K562 (cell line): Measurements from ENCODE around the gene RERG. TPM values are rescaled to one million over a fixed set of nuclear protein-coding genes. Genes with fewer than 3 reads are reported as not detected.

ENCODE experiments used
- ATAC-seq: fragments of 200-7000 bp; cut with Tn5 transposase; 3 replicates; pipeline ENCODE4 v1.9.1; 2020; ENCODE audit warnings: moderate library complexity
- BruUV-seq: library from RNA; stranded (reverse); fragments of 400-500 nt; replicated peaks from 2 replicates; lab custom pipeline; 2021; lab: Mats Ljungman, UMichigan
- CTCF ChIA-PET: fragments of 300-600 bp; formaldehyde crosslinking; extraction: SDS; loops from one replicate; lab custom pipeline; 2021; ENCODE audit warnings: low intra/inter-chr PET ratio; lab: Yijun Ruan, JAX
- POLR2A ChIA-PET: fragments of 300-600, 350-650 bp; sonication (Branson Sonifier 250); formaldehyde crosslinking; extraction: SDS; loops from one replicate; lab custom pipeline; 2021; ENCODE audit warnings: antibody characterized with exemption, inconsistent platforms; lab: Yijun Ruan, JAX
- DNase-seq, 4 experiments: peaks; one replicate each; pipeline versions ENCODE4 v3.0.0 to v3.0.0-alpha.2; 2011 to 2018; ENCODE audit warnings: low spot score in 3 of 4, mixed read lengths in 3 of 4; ENCODE audit errors: extremely low read depth in 1 of 4
- FAIRE-seq: peaks from 2 replicates; lab custom pipeline; 2011; peaks lifted over from hg19 to GRCh38; lab: Jason Lieb, UNC
- H2AFZ ChIP-seq: 2 replicates; pipeline ENCODE4 v1.6.0; 2011; ENCODE audit warnings: low read depth, low read length, control low read depth, inconsistent platforms
- H3K27ac ChIP-seq: fragments of 200-600 bp; 3 replicates; pipeline ENCODE4 v1.8.0; 2011; ENCODE audit warnings: low read depth, mild to moderate bottlenecking, control low read depth, inconsistent platforms, low read length, moderate library complexity, mixed read lengths; ENCODE audit errors: extremely low read depth
- H3K27me3 ChIP-seq, 2 experiments: fragments of 300-600 bp in 1 of 2; 2 replicates in 1 of 2; 3 replicates in 1 of 2; pipeline versions ENCODE4 v1.6.0 to v1.8.0; 2011; ENCODE audit warnings: inconsistent platforms in 2 of 2, low read length in 2 of 2, mild to moderate bottlenecking in 1 of 2, mixed read lengths in 1 of 2, moderate library complexity in 1 of 2; ENCODE audit not compliant: control insufficient read depth in 2 of 2, insufficient read depth in 2 of 2
- H3K36me3 ChIP-seq: fragments of 300-600 bp; 3 replicates; pipeline ENCODE4 v1.8.0; 2011; ENCODE audit warnings: mild to moderate bottlenecking, low read length, inconsistent platforms; ENCODE audit not compliant: control insufficient read depth, insufficient read depth
- H3K4me1 ChIP-seq, 2 experiments: fragments of 200-600 bp in 1 of 2; replicated peaks in 1 of 2; 2 replicates in 1 of 2; 3 replicates in 1 of 2; pipeline versions ENCODE4 v1.5.1 to v1.8.0; 2011; ENCODE audit warnings: inconsistent platforms in 2 of 2, low read length in 2 of 2, mild to moderate bottlenecking in 1 of 2, mixed read lengths in 1 of 2, moderate library complexity in 1 of 2; ENCODE audit not compliant: control insufficient read depth in 2 of 2, insufficient read depth in 2 of 2
- H3K4me2 ChIP-seq: 2 replicates; pipeline ENCODE4 v1.6.1; 2011; ENCODE audit warnings: low read length, control low read depth, inconsistent platforms, mixed read lengths; ENCODE audit not compliant: insufficient read depth
- H3K4me3 ChIP-seq: fragments of 200-600 bp; sonication (generic), shearing (Covaris generic); 2 replicates; pipeline ENCODE4 v1.5.1; 2016; ENCODE audit warnings: control low read depth, inconsistent platforms
- H3K79me2 ChIP-seq: fragments of 200-600 bp; 3 replicates; pipeline ENCODE4 v1.8.0; 2011; ENCODE audit warnings: low read length, inconsistent platforms; ENCODE audit not compliant: control insufficient read depth, insufficient read depth
- H3K9ac ChIP-seq, 2 experiments: 2 replicates each; pipeline versions ENCODE4 v1.6.0 to v1.6.1; 2011; ENCODE audit warnings: low read depth in 2 of 2, low read length in 2 of 2, control low read depth in 1 of 2, inconsistent platforms in 1 of 2, mild to moderate bottlenecking in 1 of 2, mixed read lengths in 1 of 2; ENCODE audit not compliant: insufficient read depth in 1 of 2
- H3K9me1 ChIP-seq: one replicate; pipeline ENCODE4 v1.6.0; 2011; ENCODE audit warnings: inconsistent platforms, mild to moderate bottlenecking, low read length, moderate library complexity; ENCODE audit not compliant: control insufficient read depth, insufficient read depth
- H3K9me3 ChIP-seq: replicated peaks from 2 replicates; pipeline ENCODE4 v1.5.1; 2011; ENCODE audit warnings: low read depth, low read length, inconsistent platforms; ENCODE audit not compliant: control insufficient read depth, insufficient read depth
- H4K20me1 ChIP-seq: replicated peaks from 2 replicates; pipeline ENCODE4 v1.6.1; 2011; ENCODE audit warnings: low read length, inconsistent platforms, mixed read lengths; ENCODE audit not compliant: control insufficient read depth, insufficient read depth
- GTF3C2 ChIP-seq: IDR thresholded peaks from 3 replicates; pipeline ENCODE4 v1.6.1; 2011; ENCODE audit warnings: borderline replicate concordance, mild to moderate bottlenecking, moderate library complexity; ENCODE audit not compliant: insufficient read length; ENCODE audit errors: extremely low read depth
- KLF13 ChIP-seq: fragments of 450-650 bp; IDR thresholded peaks from 2 replicates; pipeline ENCODE4 v1.6.1; 2016; ENCODE audit warnings: missing genetic modification characterization, low read depth, mild to moderate bottlenecking, missing compliant biosample characterization, moderate library complexity, borderline replicate concordance
- MLLT1 ChIP-seq, 2 experiments: fragments of 450-650 bp; IDR thresholded peaks; 2 replicates each; pipeline ENCODE4 v1.6.1; 2016
- MYC ChIP-seq, 2 experiments: fragments of 250-450 bp in 1 of 2; sonication (Bioruptor Pico) in 1 of 2; IDR thresholded peaks; 2 replicates each; pipeline versions ENCODE4 v1.5.1 to v1.6.1; 2012 to 2021; ENCODE audit warnings: low read depth in 2 of 2, borderline replicate concordance in 1 of 2, improper control_type of control experiment in 1 of 2, low read length in 1 of 2, mild to moderate bottlenecking in 1 of 2, moderate library complexity in 1 of 2
- MYNN ChIP-seq, 2 experiments: sonication (generic); formaldehyde crosslinking in 1 of 2; IDR thresholded peaks; 2 replicates each; pipeline versions ENCODE4 v1.5.0 to v1.6.1; 2016 to 2020; ENCODE audit warnings: antibody characterized with exemption in 1 of 2, missing genetic modification reagents in 1 of 2
- NCOA4 ChIP-seq: fragments of 450-650 bp; IDR thresholded peaks from 2 replicates; pipeline ENCODE4 v1.6.1; 2018; ENCODE audit warnings: mild to moderate bottlenecking; ENCODE audit not compliant: partially characterized antibody
- RBM14 ChIP-seq: fragments of 200-400 bp; formaldehyde crosslinking; IDR thresholded peaks from 2 replicates; pipeline ENCODE4 v1.6.1; 2018; ENCODE audit warnings: low read depth, mild to moderate bottlenecking, low read length, moderate library complexity, borderline replicate concordance; ENCODE audit not compliant: insufficient read depth
- SAFB2 ChIP-seq: fragments of 200-400 bp; formaldehyde crosslinking; IDR thresholded peaks from 2 replicates; pipeline ENCODE4 v1.6.1; 2018; ENCODE audit warnings: borderline replicate concordance, low read length, low read depth, moderate library complexity; ENCODE audit not compliant: severe bottlenecking
- SMAD2 ChIP-seq: fragments of 150-350 bp; IDR thresholded peaks from 2 replicates; pipeline ENCODE4 v1.6.1; 2014; ENCODE audit warnings: low read depth, mild to moderate bottlenecking, low read length
- SRSF9 ChIP-seq: fragments of 200-400 bp; formaldehyde crosslinking; IDR thresholded peaks from 2 replicates; pipeline ENCODE4 v1.6.1; 2017; ENCODE audit warnings: low read depth, low read length, borderline replicate concordance
- STAT5A ChIP-seq: IDR thresholded peaks from 2 replicates; pipeline ENCODE4 v1.6.1; 2012; ENCODE audit warnings: low read length, inconsistent platforms, borderline replicate concordance
- TEAD1 ChIP-seq, 2 experiments: fragments of 450-650 bp in 1 of 2; sonication (generic) in 1 of 2; formaldehyde crosslinking; IDR thresholded peaks; 2 replicates each; pipeline versions ENCODE4 v1.4.0 to v1.8.0; 2020 to 2022; ENCODE audit warnings: mild to moderate bottlenecking in 2 of 2, missing genetic modification reagents in 1 of 2
- TGIF2 ChIP-seq: sonication (generic); formaldehyde crosslinking; IDR thresholded peaks from 2 replicates; pipeline ENCODE4 v1.8.1; 2022; ENCODE audit warnings: mild to moderate bottlenecking, missing genetic modification reagents, moderate library complexity
- ZBTB43 ChIP-seq: sonication (generic); formaldehyde crosslinking; IDR thresholded peaks from 2 replicates; pipeline ENCODE4 v1.8.0; 2023; ENCODE audit warnings: mild to moderate bottlenecking, missing genetic modification reagents
- ZBTB8A ChIP-seq: fragments of 450-650 bp; IDR thresholded peaks from 2 replicates; pipeline ENCODE4 v1.6.1; 2018; ENCODE audit warnings: mild to moderate bottlenecking, moderate library complexity; ENCODE audit not compliant: partially characterized antibody
- ZNF696 ChIP-seq: fragments of 250-450 bp; sonication (Bioruptor Pico); conservative IDR thresholded peaks from 2 replicates; pipeline ENCODE4 v1.4.0; 2020; ENCODE audit warnings: mild to moderate bottlenecking, moderate library complexity
- ZSCAN32 ChIP-seq: fragments of 450-650 bp; formaldehyde crosslinking; IDR thresholded peaks from 2 replicates; pipeline ENCODE4 v1.4.0; 2020; ENCODE audit warnings: mild to moderate bottlenecking, moderate library complexity
- WGBS: fragments of 100-300 bp; shearing (Covaris generic); methylation state at CpG from one replicate; pipeline ENCODE4 v1.1.6; 2016; ENCODE audit warnings: low coverage, mixed read lengths; ENCODE audit not compliant: insufficient coverage; ENCODE audit errors: missing lambda C conversion rate; 5-methylcytosine and 5-hydroxymethylcytosine counted together
- in situ Hi-C: fragments of 300-500 bp; cut with MboI; formaldehyde crosslinking; loops from 4 replicates; pipeline ENCODE4 v1.15.0; 2018; ENCODE audit warnings: inconsistent platforms, mixed read lengths
- intact Hi-C: fragments of 100-400 bp; cut with micrococcal nuclease; formaldehyde crosslinking; loops from 2 replicates; pipeline ENCODE4 v1.14.2; 2022
- polyA plus RNA-seq, 8 experiments: library from polyadenylated mRNA; depleted of rRNA in 4 of 8; stranded (reverse) in 5 of 8; unstranded in 3 of 8; fragments of >200 nt; fragmentation: Nextera tagmentation in 2 of 8; fragmentation: Illumina TruSeq in 1 of 8; extraction: Ambion mirVana in 2 of 8; extraction: Trizol in 1 of 8; gene quantifications; 2 replicates each; pipeline versions ENCODE4 v1.2.1 to v1.2.3, GENCODE V29; 2011 to 2014; ENCODE audit warnings: inconsistent platforms in 1 of 8, missing spikeins in 1 of 8
- total RNA-seq, 7 experiments: library from RNA; depleted of rRNA in 6 of 7; stranded (reverse); fragments of >200 nt in 6 of 7; fragmentation: Illumina TruSeq in 2 of 7; extraction: Trizol in 2 of 7; gene quantifications; 2 replicates each; pipeline versions ENCODE4 v1.2.1 to v1.2.3, GENCODE V29; 2011 to 2021; ENCODE audit warnings: low replicate concordance in 1 of 7

The RERG gene
- total and polyA plus RNA-seq, 9 of the 15 experiments (the other 6 are each of a cell fraction or from before 2014, with no cell fraction given), result 2.2 to 7.3 (median 3.0) TPM

GRCh38 chr12:15270591-15270990, 49.4 kb upstream of the RERG start:
- CTCF ChIA-PET, result no interaction called here
- no peak for TF ChIP-seq RBM14
- no peak for TF ChIP-seq TGIF2 (CRISPR knock-in tag)
- no peak for TF ChIP-seq NCOA4
- TF ChIP-seq ZNF696 (CRISPR knock-in tag), result no peak
- TF ChIP-seq SRSF9, result no peak
- TF ChIP-seq SMAD2, result no peak
- TF ChIP-seq ZBTB8A, result no peak
- no peak for TF ChIP-seq MYNN (IDR thresholded peaks at IDR 0.05)
- no peak for TF ChIP-seq MYNN (CRISPR knock-in tag; IDR thresholded peaks at IDR 0.05)
- TF ChIP-seq GTF3C2, result no peak
- no peak for TF ChIP-seq KLF13 (tag)
- TF ChIP-seq MYC (IDR thresholded peaks at IDR 0.05; ENCODE audit: low read depth, low read length), result no peak
- no peak for TF ChIP-seq MYC (CRISPR knock-in tag; IDR thresholded peaks at IDR 0.05; ENCODE audit: borderline replicate concordance, low read depth)
- no peak for TF ChIP-seq SAFB2
- no peak for TF ChIP-seq TEAD1 (CRISPR knock-in tag; IDR thresholded peaks at IDR 0.05)
- no peak for TF ChIP-seq STAT5A
- no peak for TF ChIP-seq MLLT1 (IDR thresholded peaks at IDR 0.05)
- no peak for TF ChIP-seq ZBTB43
- no peak for TF ChIP-seq ZSCAN32 (CRISPR knock-in tag)

More at GRCh38 chr12:15270591-15270990, 49.4 kb upstream of the RERG start:
- Histone ChIP-seq H3K9ac (no peak overlapping the region), H3K27ac (no peak overlapping the region), H4K20me1 (no peaks in the 10 kb centered on the region), H3K79me2 (no peaks in the 10 kb centered on the region), H3K4me1 (no peaks in the 10 kb centered on the region), H2AFZ (no peak overlapping the region), H3K36me3 (no peaks in the 10 kb centered on the region), H3K4me2 (no peak overlapping the region), H3K27me3 (no peaks in the 10 kb centered on the region), H3K4me3 (no peak overlapping the region), H3K9me1 (no peaks in the 10 kb centered on the region), H3K9me3 (no peaks in the 10 kb centered on the region)
- POLR2A ChIA-PET, result no interaction called here
- no TSS peak for BruUV-seq
- intact Hi-C loops, result loop anchor here (10.0 kb wide), 1 partner anchor 546 kb away; no protein-coding TSS in a partner anchor
- in situ Hi-C loops, result loop anchor here (10.0 kb wide), 1 partner anchor 584 kb away; no protein-coding TSS in a partner anchor
- DNase-seq (no peak), FAIRE-seq (no peak), ATAC-seq (no peak)
- WGBS, result 0% methylated on average over 4 of the region's 4 CpGs
